ENCODE results near the gene WFS1.

The WFS1 gene

DNA sequence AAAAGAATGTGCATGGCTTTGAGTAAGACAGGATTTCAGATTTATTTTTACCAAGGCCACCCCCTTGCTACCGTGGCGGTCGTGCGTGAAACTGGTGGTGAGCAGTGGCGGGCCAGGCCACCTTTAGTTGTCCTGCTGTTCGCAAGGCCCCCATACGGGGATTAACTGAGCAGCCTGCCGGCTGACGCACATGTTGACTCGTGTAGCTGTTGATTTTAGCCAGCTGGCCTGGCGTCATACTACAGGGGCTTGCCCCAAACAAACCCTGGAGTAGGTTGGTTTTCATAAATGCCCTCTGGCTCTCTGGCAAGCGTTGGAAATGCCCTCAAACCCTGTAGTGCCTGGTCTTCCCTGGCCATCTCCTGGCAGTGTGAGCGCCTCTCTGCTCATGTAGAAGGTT is 28.4 kb downstream of the WFS1 start:
- H3K27me3 Mint-ChIP-seq (ENCODE audit: low read depth, poor library complexity) = peaks cover 4% of the 10 kb centered on the region
- no peak overlapping the region for H3K27ac Mint-ChIP-seq
- TF ChIP-seq, protein P1, sequence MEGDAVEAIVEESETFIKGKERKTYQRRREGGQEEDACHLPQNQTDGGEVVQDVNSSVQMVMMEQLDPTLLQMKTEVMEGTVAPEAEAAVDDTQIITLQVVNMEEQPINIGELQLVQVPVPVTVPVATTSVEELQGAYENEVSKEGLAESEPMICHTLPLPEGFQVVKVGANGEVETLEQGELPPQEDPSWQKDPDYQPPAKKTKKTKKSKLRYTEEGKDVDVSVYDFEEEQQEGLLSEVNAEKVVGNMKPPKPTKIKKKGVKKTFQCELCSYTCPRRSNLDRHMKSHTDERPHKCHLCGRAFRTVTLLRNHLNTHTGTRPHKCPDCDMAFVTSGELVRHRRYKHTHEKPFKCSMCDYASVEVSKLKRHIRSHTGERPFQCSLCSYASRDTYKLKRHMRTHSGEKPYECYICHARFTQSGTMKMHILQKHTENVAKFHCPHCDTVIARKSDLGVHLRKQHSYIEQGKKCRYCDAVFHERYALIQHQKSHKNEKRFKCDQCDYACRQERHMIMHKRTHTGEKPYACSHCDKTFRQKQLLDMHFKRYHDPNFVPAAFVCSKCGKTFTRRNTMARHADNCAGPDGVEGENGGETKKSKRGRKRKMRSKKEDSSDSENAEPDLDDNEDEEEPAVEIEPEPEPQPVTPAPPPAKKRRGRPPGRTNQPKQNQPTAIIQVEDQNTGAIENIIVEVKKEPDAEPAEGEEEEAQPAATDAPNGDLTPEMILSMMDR (IDR thresholded peaks at IDR 0.05) = no peak
- H3K4me1 Mint-ChIP-seq = peaks cover 17% of the 10 kb centered on the region
- H3K9me3 Mint-ChIP-seq = no peaks in the 10 kb centered on the region
- H3K4me3 Mint-ChIP-seq = no peak overlapping the region
- no peak for DNase-seq
- H3K36me3 Mint-ChIP-seq (ENCODE audit: low read depth) = peaks cover 39% of the 10 kb centered on the region

DNA sequence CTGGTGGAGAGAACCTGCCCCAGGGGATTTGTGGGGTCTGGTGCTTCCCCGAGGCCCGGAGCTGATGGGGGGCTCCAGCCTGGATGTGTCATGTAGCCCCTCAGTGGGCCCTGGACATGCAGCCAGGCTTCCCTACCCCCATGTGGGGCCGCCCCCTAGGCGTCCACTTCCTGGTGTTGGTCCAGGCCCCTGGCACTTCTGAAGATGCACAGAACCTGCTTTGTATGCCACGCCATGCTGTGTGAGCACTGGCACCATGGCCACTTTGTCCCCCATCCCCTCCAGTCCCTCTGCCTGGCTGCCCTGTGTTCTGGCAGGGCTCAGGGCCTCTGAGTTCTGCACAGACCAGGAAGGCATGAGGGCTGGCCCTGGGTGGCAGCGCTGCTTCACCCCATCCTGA is 29.2 kb downstream of the WFS1 start:
- H3K4me1 Mint-ChIP-seq = peaks cover 25% of the 10 kb centered on the region
- peaks cover 39% of the 10 kb centered on the region for H3K36me3 Mint-ChIP-seq (ENCODE audit: low read depth)
- no peaks in the 10 kb centered on the region for H3K9me3 Mint-ChIP-seq
- TF ChIP-seq, protein P1 (IDR thresholded peaks at IDR 0.05) = no peak
- no peak for DNase-seq
- no peak overlapping the region for H3K4me3 Mint-ChIP-seq
- H3K27me3 Mint-ChIP-seq (ENCODE audit: low read depth, poor library complexity) = peaks cover 4% of the 10 kb centered on the region
- H3K27ac Mint-ChIP-seq = no peak overlapping the region

DNA sequence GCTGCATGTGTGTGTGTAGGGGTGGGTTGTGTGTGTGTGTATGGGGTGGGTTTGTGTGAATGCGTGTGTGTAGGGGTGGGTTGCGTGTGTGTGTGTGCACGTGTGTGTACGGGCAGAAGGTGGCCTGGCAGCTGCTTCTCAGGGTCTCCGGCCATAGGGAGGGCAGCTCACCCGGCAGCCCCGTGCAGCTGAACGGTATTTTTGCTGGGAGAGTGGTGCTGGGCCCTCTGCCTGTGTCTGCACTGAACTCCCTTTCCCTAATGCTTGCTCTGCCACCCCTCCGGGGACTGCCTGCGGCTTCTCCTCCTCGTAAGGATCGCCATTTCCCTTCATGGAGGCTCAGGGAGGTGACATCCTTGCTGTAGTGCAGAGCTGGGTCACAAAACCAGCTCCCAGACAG is 30.2 kb downstream of the WFS1 start:
- no peak overlapping the region for H3K27ac Mint-ChIP-seq
- TF ChIP-seq, protein P1 (IDR thresholded peaks at IDR 0.05) = no peak
- H3K36me3 Mint-ChIP-seq (ENCODE audit: low read depth) = peaks cover 34% of the 10 kb centered on the region
- DNase-seq = no peak
- peaks cover 4% of the 10 kb centered on the region for H3K27me3 Mint-ChIP-seq (ENCODE audit: low read depth, poor library complexity)
- peaks cover 25% of the 10 kb centered on the region for H3K4me1 Mint-ChIP-seq
- no peak overlapping the region for H3K4me3 Mint-ChIP-seq
- no peaks in the 10 kb centered on the region for H3K9me3 Mint-ChIP-seq

DNA sequence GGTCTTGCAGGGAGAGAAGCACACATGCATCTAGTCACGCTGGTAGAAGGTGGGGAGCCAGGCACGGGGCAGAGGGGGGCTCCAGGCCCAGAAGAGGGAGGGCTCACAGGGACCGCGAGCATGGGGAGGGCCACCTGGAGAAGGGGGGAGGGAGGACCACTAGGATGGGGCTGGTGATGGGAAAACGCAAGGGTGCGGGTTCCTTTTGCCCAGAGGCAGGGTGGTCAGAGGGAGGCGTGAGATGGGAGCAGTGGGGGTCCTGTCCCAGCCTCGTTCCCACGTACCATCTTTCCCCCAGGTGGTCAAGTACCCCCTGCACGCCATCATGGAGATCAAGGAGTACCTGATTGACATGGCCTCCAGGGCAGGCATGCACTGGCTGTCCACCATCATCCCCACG is 30.7 kb downstream of the WFS1 start:
- H3K27ac Mint-ChIP-seq = no peak overlapping the region
- no peak for DNase-seq
- H3K4me3 Mint-ChIP-seq = no peak overlapping the region
- H3K36me3 Mint-ChIP-seq (ENCODE audit: low read depth) = peaks cover 34% of the 10 kb centered on the region
- H3K4me1 Mint-ChIP-seq = peaks cover 25% of the 10 kb centered on the region
- TF ChIP-seq, protein P1 (IDR thresholded peaks at IDR 0.05) = no peak
- no peaks in the 10 kb centered on the region for H3K9me3 Mint-ChIP-seq
- H3K27me3 Mint-ChIP-seq (ENCODE audit: low read depth, poor library complexity) = peaks cover 4% of the 10 kb centered on the region

DNA sequence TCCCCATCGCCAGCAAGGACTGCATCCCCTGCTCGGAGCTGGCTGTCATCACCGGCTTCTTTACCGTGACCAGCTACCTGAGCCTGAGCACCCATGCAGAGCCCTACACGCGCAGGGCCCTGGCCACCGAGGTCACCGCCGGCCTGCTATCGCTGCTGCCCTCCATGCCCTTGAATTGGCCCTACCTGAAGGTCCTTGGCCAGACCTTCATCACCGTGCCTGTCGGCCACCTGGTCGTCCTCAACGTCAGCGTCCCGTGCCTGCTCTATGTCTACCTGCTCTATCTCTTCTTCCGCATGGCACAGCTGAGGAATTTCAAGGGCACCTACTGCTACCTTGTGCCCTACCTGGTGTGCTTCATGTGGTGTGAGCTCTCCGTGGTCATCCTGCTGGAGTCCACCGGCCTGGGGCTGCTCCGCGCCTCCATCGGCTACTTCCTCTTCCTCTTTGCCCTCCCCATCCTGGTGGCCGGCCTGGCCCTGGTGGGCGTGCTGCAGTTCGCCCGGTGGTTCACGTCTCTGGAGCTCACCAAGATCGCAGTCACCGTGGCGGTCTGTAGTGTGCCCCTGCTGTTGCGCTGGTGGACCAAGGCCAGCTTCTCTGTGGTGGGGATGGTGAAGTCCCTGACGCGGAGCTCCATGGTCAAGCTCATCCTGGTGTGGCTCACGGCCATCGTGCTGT is 31.5 kb downstream of the WFS1 start:
- H3K36me3 Mint-ChIP-seq (ENCODE audit: low read depth) = peaks cover 34% of the 10 kb centered on the region
- no peak for DNase-seq
- no peak overlapping the region for H3K27ac Mint-ChIP-seq
- H3K4me3 Mint-ChIP-seq = no peak overlapping the region
- H3K27me3 Mint-ChIP-seq (ENCODE audit: low read depth, poor library complexity) = peaks cover 8% of the 10 kb centered on the region
- peaks cover 25% of the 10 kb centered on the region for H3K4me1 Mint-ChIP-seq
- H3K9me3 Mint-ChIP-seq = no peaks in the 10 kb centered on the region
- TF ChIP-seq, protein P1 (IDR thresholded peaks at IDR 0.05) = no peak
